HepG2 (cell line): ENCODE data around the gene PDE3B. TPM values are rescaled to one million over a fixed set of nuclear protein-coding genes. Genes with fewer than 3 reads are reported as not detected.
A peak's percentile ranks its signal among the peaks of the same experiment; 100 is the strongest.

Experiments used
- ARHGAP35 ChIP-seq: sonication (generic); formaldehyde crosslinking; IDR thresholded peaks from 2 replicates; pipeline ENCODE4 v1.9.0; 2022; ENCODE audit warnings: mild to moderate bottlenecking, inconsistent platforms, moderate library complexity, missing genetic modification reagents, borderline replicate concordance
- CC2D1A ChIP-seq: sonication (generic); formaldehyde crosslinking; IDR thresholded peaks from 2 replicates; pipeline ENCODE4 v1.8.1; 2023; ENCODE audit warnings: mild to moderate bottlenecking, missing genetic modification reagents
- KAT2B ChIP-seq: fragments of 150-350 bp; IDR thresholded peaks from 2 replicates; pipeline ENCODE4 v1.6.1; 2014; ENCODE audit warnings: low read depth, low read length, borderline replicate concordance
- MED1 ChIP-seq: sonication (generic); formaldehyde crosslinking; IDR thresholded peaks from 2 replicates; pipeline ENCODE4 v1.4.0; 2020; ENCODE audit warnings: missing genetic modification reagents
- MEIS2 ChIP-seq: sonication (generic); formaldehyde crosslinking; IDR thresholded peaks from 2 replicates; pipeline ENCODE4 v1.9.0; 2021; ENCODE audit warnings: mild to moderate bottlenecking, missing genetic modification reagents
- PAWR ChIP-seq: sonication (generic); formaldehyde crosslinking; IDR thresholded peaks from 2 replicates; pipeline ENCODE4 v1.4.0; 2020; ENCODE audit warnings: missing genetic modification reagents, mild to moderate bottlenecking, borderline replicate concordance
- PITX1 ChIP-seq: sonication (generic); formaldehyde crosslinking; IDR thresholded peaks from 2 replicates; pipeline ENCODE4 v1.5.1; 2020; ENCODE audit warnings: mild to moderate bottlenecking, missing genetic modification reagents
- PLRG1 ChIP-seq: fragments of 450-650 bp; conservative IDR thresholded peaks from 2 replicates; pipeline ENCODE4 v1.6.1; 2016
- POGZ ChIP-seq: sonication (generic); formaldehyde crosslinking; IDR thresholded peaks from 2 replicates; pipeline ENCODE4 v1.4.0; 2020; ENCODE audit warnings: mild to moderate bottlenecking, missing genetic modification reagents
- SATB2 ChIP-seq: sonication (generic); formaldehyde crosslinking; IDR thresholded peaks from 2 replicates; pipeline ENCODE4 v1.5.0; 2020; ENCODE audit warnings: missing genetic modification reagents
- SP5 ChIP-seq: IDR thresholded peaks from 2 replicates; pipeline ENCODE4 v1.6.1; 2016; ENCODE audit warnings: low read depth, borderline replicate concordance
- SPEN ChIP-seq: sonication (generic); formaldehyde crosslinking; IDR thresholded peaks from 2 replicates; pipeline ENCODE4 v1.5.1; 2020; ENCODE audit warnings: low read depth, mild to moderate bottlenecking, missing genetic modification reagents
- STAG1 ChIP-seq: sonication (generic); formaldehyde crosslinking; IDR thresholded peaks from 2 replicates; pipeline ENCODE4 v1.4.0; 2020; ENCODE audit warnings: missing genetic modification reagents
- TGIF2 ChIP-seq: IDR thresholded peaks from 2 replicates; pipeline ENCODE4 v1.6.1; 2016; ENCODE audit warnings: control low read depth, missing compliant biosample characterization
- U2AF2 ChIP-seq: fragments of 200-400 bp; formaldehyde crosslinking; IDR thresholded peaks from 2 replicates; pipeline ENCODE4 v1.6.1; 2017; ENCODE audit warnings: low read depth, mild to moderate bottlenecking, low read length
- ZNF350 ChIP-seq: sonication (generic); formaldehyde crosslinking; IDR thresholded peaks from 2 replicates; pipeline ENCODE4 v1.4.0; 2020; ENCODE audit warnings: mild to moderate bottlenecking, low read depth, missing genetic modification reagents, borderline replicate concordance
- ZNF446 ChIP-seq: sonication (generic); formaldehyde crosslinking; IDR thresholded peaks from 2 replicates; pipeline ENCODE4 v1.5.0; 2020; ENCODE audit warnings: mild to moderate bottlenecking, missing genetic modification reagents
- ZNF773 ChIP-seq: sonication (generic); formaldehyde crosslinking; IDR thresholded peaks from 2 replicates; pipeline ENCODE4 v1.4.0; 2020; ENCODE audit warnings: missing genetic modification reagents, borderline replicate concordance
- ZNF781 ChIP-seq: sonication (generic); formaldehyde crosslinking; IDR thresholded peaks from 2 replicates; pipeline ENCODE4 v1.5.1; 2020; ENCODE audit warnings: borderline replicate concordance, mild to moderate bottlenecking, missing genetic modification reagents; ENCODE audit errors: not compliant biosample characterization
- ZSCAN30 ChIP-seq: sonication (generic); formaldehyde crosslinking; IDR thresholded peaks from 2 replicates; pipeline ENCODE4 v1.5.0; 2020; ENCODE audit warnings: mild to moderate bottlenecking, missing genetic modification reagents
- polyA plus RNA-seq, 8 experiments: library from polyadenylated mRNA; depleted of rRNA in 3 of 8; stranded (reverse) in 7 of 8; unstranded in 1 of 8; fragments of >200 nt; fragmentation: Illumina TruSeq in 4 of 8; extraction: Trizol in 4 of 8; gene quantifications; 2 replicates each; pipeline versions ENCODE4 v1.2.1 to v1.2.3, GENCODE V29; 2011 to 2016; ENCODE audit warnings: low read depth in 4 of 8, missing spikeins in 1 of 8, mixed read lengths in 1 of 8; ENCODE audit not compliant: insufficient read depth in 1 of 8
- total RNA-seq, 5 experiments: library from RNA; depleted of rRNA; stranded (reverse); fragments of >200 nt; fragmentation: Illumina TruSeq; extraction: Trizol; gene quantifications; 2 replicates each; pipeline ENCODE4 v1.2.3, GENCODE V29; 2016; ENCODE audit warnings: low read depth in 1 of 5
- TF ChIP-seq, protein P1 (sequence below): sonication (generic); formaldehyde crosslinking; IDR thresholded peaks from 2 replicates; pipeline ENCODE4 v1.5.0; 2020; ENCODE audit warnings: mild to moderate bottlenecking, missing genetic modification reagents
- TF ChIP-seq, protein P2 (sequence below): sonication (generic); formaldehyde crosslinking; IDR thresholded peaks from 2 replicates; pipeline ENCODE4 v1.5.1; 2020; ENCODE audit warnings: mild to moderate bottlenecking, missing genetic modification reagents, moderate library complexity
- TF ChIP-seq, protein P3 (sequence below): sonication (generic); formaldehyde crosslinking; IDR thresholded peaks from 2 replicates; pipeline ENCODE4 v1.5.0; 2020; ENCODE audit warnings: mild to moderate bottlenecking, missing genetic modification reagents, moderate library complexity
- TF ChIP-seq, protein P4 (sequence below): sonication (generic); formaldehyde crosslinking; conservative IDR thresholded peaks from 2 replicates; pipeline ENCODE4 v1.8.0; 2022; ENCODE audit warnings: low read depth, missing genetic modification reagents
- TF ChIP-seq, protein P5 (sequence below): sonication (generic); formaldehyde crosslinking; IDR thresholded peaks from 2 replicates; pipeline ENCODE4 v1.5.0; 2020; ENCODE audit warnings: missing genetic modification reagents

Gene PDE3B
- total and polyA plus RNA-seq, 2 of the 13 experiments (the other 11 are each of a cell fraction or from before 2014, with no cell fraction given): 14.1 to 26.5 TPM

GRCh38 chr11:14741195-14741594, 97.6 kb downstream of the PDE3B start (continued):
- TF ChIP-seq, protein P1, sequence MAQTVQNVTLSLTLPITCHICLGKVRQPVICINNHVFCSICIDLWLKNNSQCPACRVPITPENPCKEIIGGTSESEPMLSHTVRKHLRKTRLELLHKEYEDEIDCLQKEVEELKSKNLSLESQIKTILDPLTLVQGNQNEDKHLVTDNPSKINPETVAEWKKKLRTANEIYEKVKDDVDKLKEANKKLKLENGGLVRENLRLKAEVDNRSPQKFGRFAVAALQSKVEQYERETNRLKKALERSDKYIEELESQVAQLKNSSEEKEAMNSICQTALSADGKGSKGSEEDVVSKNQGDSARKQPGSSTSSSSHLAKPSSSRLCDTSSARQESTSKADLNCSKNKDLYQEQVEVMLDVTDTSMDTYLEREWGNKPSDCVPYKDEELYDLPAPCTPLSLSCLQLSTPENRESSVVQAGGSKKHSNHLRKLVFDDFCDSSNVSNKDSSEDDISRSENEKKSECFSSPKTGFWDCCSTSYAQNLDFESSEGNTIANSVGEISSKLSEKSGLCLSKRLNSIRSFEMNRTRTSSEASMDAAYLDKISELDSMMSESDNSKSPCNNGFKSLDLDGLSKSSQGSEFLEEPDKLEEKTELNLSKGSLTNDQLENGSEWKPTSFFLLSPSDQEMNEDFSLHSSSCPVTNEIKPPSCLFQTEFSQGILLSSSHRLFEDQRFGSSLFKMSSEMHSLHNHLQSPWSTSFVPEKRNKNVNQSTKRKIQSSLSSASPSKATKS: no peak
- TF ChIP-seq CC2D1A (CRISPR knock-in tag): no peak
- TF ChIP-seq MEIS2 (CRISPR knock-in tag): no peak
- TF ChIP-seq ZNF781 (CRISPR knock-in tag): no peak
- TF ChIP-seq POGZ (CRISPR knock-in tag): peak; percentile 84
- no peak for TF ChIP-seq TGIF2 (CRISPR knock-in tag)
- no peak for TF ChIP-seq SPEN (CRISPR knock-in tag)
- TF ChIP-seq, protein P2, sequence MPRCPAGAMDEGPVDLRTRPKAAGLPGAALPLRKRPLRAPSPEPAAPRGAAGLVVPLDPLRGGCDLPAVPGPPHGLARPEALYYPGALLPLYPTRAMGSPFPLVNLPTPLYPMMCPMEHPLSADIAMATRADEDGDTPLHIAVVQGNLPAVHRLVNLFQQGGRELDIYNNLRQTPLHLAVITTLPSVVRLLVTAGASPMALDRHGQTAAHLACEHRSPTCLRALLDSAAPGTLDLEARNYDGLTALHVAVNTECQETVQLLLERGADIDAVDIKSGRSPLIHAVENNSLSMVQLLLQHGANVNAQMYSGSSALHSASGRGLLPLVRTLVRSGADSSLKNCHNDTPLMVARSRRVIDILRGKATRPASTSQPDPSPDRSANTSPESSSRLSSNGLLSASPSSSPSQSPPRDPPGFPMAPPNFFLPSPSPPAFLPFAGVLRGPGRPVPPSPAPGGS (CRISPR knock-in tag): no peak
- TF ChIP-seq KAT2B: no peak
- no peak for TF ChIP-seq STAG1
- TF ChIP-seq ZSCAN30 (CRISPR knock-in tag): no peak
- no peak for TF ChIP-seq SATB2
- no peak for TF ChIP-seq ZNF350 (CRISPR knock-in tag)
- TF ChIP-seq PLRG1: no peak
- TF ChIP-seq, protein P3, sequence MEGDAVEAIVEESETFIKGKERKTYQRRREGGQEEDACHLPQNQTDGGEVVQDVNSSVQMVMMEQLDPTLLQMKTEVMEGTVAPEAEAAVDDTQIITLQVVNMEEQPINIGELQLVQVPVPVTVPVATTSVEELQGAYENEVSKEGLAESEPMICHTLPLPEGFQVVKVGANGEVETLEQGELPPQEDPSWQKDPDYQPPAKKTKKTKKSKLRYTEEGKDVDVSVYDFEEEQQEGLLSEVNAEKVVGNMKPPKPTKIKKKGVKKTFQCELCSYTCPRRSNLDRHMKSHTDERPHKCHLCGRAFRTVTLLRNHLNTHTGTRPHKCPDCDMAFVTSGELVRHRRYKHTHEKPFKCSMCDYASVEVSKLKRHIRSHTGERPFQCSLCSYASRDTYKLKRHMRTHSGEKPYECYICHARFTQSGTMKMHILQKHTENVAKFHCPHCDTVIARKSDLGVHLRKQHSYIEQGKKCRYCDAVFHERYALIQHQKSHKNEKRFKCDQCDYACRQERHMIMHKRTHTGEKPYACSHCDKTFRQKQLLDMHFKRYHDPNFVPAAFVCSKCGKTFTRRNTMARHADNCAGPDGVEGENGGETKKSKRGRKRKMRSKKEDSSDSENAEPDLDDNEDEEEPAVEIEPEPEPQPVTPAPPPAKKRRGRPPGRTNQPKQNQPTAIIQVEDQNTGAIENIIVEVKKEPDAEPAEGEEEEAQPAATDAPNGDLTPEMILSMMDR: no peak
- TF ChIP-seq ZNF773 (CRISPR knock-in tag): no peak
- no peak for TF ChIP-seq ARHGAP35
- no peak for TF ChIP-seq PAWR (CRISPR knock-in tag)
- TF ChIP-seq, protein P4, sequence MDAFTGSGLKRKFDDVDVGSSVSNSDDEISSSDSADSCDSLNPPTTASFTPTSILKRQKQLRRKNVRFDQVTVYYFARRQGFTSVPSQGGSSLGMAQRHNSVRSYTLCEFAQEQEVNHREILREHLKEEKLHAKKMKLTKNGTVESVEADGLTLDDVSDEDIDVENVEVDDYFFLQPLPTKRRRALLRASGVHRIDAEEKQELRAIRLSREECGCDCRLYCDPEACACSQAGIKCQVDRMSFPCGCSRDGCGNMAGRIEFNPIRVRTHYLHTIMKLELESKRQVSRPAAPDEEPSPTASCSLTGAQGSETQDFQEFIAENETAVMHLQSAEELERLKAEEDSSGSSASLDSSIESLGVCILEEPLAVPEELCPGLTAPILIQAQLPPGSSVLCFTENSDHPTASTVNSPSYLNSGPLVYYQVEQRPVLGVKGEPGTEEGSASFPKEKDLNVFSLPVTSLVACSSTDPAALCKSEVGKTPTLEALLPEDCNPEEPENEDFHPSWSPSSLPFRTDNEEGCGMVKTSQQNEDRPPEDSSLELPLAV (CRISPR knock-in tag): no peak
- TF ChIP-seq MED1 (CRISPR knock-in tag): peak; percentile 44; the same call in 1 of the 2 replicates
- TF ChIP-seq, protein P5, sequence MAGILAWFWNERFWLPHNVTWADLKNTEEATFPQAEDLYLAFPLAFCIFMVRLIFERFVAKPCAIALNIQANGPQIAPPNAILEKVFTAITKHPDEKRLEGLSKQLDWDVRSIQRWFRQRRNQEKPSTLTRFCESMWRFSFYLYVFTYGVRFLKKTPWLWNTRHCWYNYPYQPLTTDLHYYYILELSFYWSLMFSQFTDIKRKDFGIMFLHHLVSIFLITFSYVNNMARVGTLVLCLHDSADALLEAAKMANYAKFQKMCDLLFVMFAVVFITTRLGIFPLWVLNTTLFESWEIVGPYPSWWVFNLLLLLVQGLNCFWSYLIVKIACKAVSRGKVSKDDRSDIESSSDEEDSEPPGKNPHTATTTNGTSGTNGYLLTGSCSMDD (CRISPR knock-in tag): no peak
- TF ChIP-seq ZNF446: no peak
- no peak for TF ChIP-seq U2AF2
- TF ChIP-seq SP5 (CRISPR knock-in tag): no peak
- 0 out of 2 replicates have a peak, but pooled peaks have one; percentile 36 for TF ChIP-seq PITX1
